Mesothelial cell of epicardium (in vitro differentiated cells): Measurements from ENCODE around the gene MAGI3. TPM values are rescaled to one million over a fixed set of nuclear protein-coding genes. Genes with fewer than 3 reads are reported as not detected.

ENCODE experiments used
- DNase-seq, 2 experiments: peaks; one replicate each; pipeline ENCODE4 v3.0.0; 2021; ENCODE audit warnings: low spot score in 2 of 2; ENCODE audit not compliant: unreplicated experiment in 2 of 2
- H3K27ac Mint-ChIP-seq: 2 replicates; pipeline ENCODE4 v1.8.0; 2021; ENCODE audit warnings: mixed read lengths
- H3K27me3 Mint-ChIP-seq: 2 replicates; pipeline ENCODE4 v1.8.0; 2021; ENCODE audit warnings: low read depth, mixed read lengths
- H3K36me3 Mint-ChIP-seq: 2 replicates; pipeline ENCODE4 v1.8.0; 2021; ENCODE audit warnings: mixed read lengths
- H3K4me1 Mint-ChIP-seq: 2 replicates; pipeline ENCODE4 v1.8.0; 2021; ENCODE audit warnings: mixed read lengths
- H3K4me3 Mint-ChIP-seq: 2 replicates; pipeline ENCODE4 v1.8.0; 2021; ENCODE audit warnings: mild to moderate bottlenecking, moderate library complexity, mixed read lengths
- H3K9me3 Mint-ChIP-seq: 2 replicates; pipeline ENCODE4 v1.8.0; 2021; ENCODE audit warnings: mixed read lengths
- CTCF ChIP-seq: fragments of 200-600 bp; sonication (generic); IDR thresholded peaks from one replicate; pipeline ENCODE4 v1.5.0; 2021; ENCODE audit warnings: antibody characterized with exemption; ENCODE audit not compliant: unreplicated experiment
- total RNA-seq: library from RNA; stranded (reverse); gene quantifications from 3 replicates; pipeline ENCODE4 v1.2.1, GENCODE V29; 2021

The MAGI3 gene
- total RNA-seq, 1 donor from 2014 or later: 28.7 TPM

- peaks cover 15% of the 10 kb centered on the region for H3K9me3 Mint-ChIP-seq
- TF ChIP-seq CTCF: no peak
- H3K4me1 Mint-ChIP-seq: peaks cover 16% of the 10 kb centered on the region
- no peaks in the 10 kb centered on the region for H3K27me3 Mint-ChIP-seq
- peaks cover 26% of the 10 kb centered on the region for H3K36me3 Mint-ChIP-seq
- DNase-seq: no peak
- H3K27ac Mint-ChIP-seq: no peak overlapping the region
- no peak overlapping the region for H3K4me3 Mint-ChIP-seq
Measured at GRCh38 chr1:113663165-113663951, 273.0 kb downstream of the MAGI3 start.

GRCh38 chr1:113665071-113665470, 274.8 kb downstream of the MAGI3 start:
- H3K9me3 Mint-ChIP-seq: peaks cover 15% of the 10 kb centered on the region
- peaks cover 5% of the 10 kb centered on the region for H3K4me1 Mint-ChIP-seq
- H3K27ac Mint-ChIP-seq: no peak overlapping the region
- no peak for TF ChIP-seq CTCF
- peaks cover 30% of the 10 kb centered on the region for H3K36me3 Mint-ChIP-seq
- H3K4me3 Mint-ChIP-seq: no peak overlapping the region
- no peak for DNase-seq
- H3K27me3 Mint-ChIP-seq: no peaks in the 10 kb centered on the region

GRCh38 chr1:113666126-113666525, 275.8 kb downstream of the MAGI3 start:
- no peak for TF ChIP-seq CTCF
- Mint-ChIP-seq H3K9me3 (peaks cover 15% of the 10 kb centered on the region), H3K27me3 (no peaks in the 10 kb centered on the region), H3K4me1 (peaks cover 2% of the 10 kb centered on the region), H3K4me3 (no peak overlapping the region), H3K36me3 (peaks cover 30% of the 10 kb centered on the region), H3K27ac (no peak overlapping the region)
- DNase-seq: no peak

- DNase-seq: no peak
Measured at GRCh38 chr1:113669988-113670387, 279.7 kb downstream of the MAGI3 start.

GRCh38 chr1:113670650-113671049, 280.3 kb downstream of the MAGI3 start:
- Mint-ChIP-seq H3K36me3 (peaks cover 32% of the 10 kb centered on the region), H3K9me3 (peaks cover 15% of the 10 kb centered on the region), H3K27me3 (no peaks in the 10 kb centered on the region), H3K27ac (no peak overlapping the region), H3K4me3 (no peak overlapping the region), H3K4me1 (peaks cover 10% of the 10 kb centered on the region)
- TF ChIP-seq CTCF: no peak
- no peak for DNase-seq

More at GRCh38 chr1:113669988-113670387, 279.7 kb downstream of the MAGI3 start:
- no peak overlapping the region for H3K4me3 Mint-ChIP-seq
- H3K36me3 Mint-ChIP-seq: peaks cover 32% of the 10 kb centered on the region
- H3K9me3 Mint-ChIP-seq: peaks cover 15% of the 10 kb centered on the region
- peaks cover 5% of the 10 kb centered on the region for H3K4me1 Mint-ChIP-seq
- TF ChIP-seq CTCF: no peak
- H3K27ac Mint-ChIP-seq: no peak overlapping the region
- H3K27me3 Mint-ChIP-seq: no peaks in the 10 kb centered on the region
